H54 (cell line): ENCODE measurements around the gene EZR.
"Not testable (repeated sequence)": the region's sequence is repeated elsewhere in the genome, so short reads cannot be mapped to it uniquely, and the experiment has no call there.

Experiments
- DNase-seq: peaks from one replicate; pipeline ENCODE4 v3.0.0; 2011; ENCODE audit warnings: low spot score, mixed read lengths; ENCODE audit not compliant: insufficient read length
- FAIRE-seq: peaks from 3 replicates; lab custom pipeline; 2011; peaks lifted over from hg19 to GRCh38; lab: Jason Lieb, UNC
- POLR2A ChIP-seq: IDR thresholded peaks from 2 replicates; pipeline ENCODE4 v1.6.1; 2011; ENCODE audit warnings: low read depth, mild to moderate bottlenecking, low read length

The EZR gene

DNA sequence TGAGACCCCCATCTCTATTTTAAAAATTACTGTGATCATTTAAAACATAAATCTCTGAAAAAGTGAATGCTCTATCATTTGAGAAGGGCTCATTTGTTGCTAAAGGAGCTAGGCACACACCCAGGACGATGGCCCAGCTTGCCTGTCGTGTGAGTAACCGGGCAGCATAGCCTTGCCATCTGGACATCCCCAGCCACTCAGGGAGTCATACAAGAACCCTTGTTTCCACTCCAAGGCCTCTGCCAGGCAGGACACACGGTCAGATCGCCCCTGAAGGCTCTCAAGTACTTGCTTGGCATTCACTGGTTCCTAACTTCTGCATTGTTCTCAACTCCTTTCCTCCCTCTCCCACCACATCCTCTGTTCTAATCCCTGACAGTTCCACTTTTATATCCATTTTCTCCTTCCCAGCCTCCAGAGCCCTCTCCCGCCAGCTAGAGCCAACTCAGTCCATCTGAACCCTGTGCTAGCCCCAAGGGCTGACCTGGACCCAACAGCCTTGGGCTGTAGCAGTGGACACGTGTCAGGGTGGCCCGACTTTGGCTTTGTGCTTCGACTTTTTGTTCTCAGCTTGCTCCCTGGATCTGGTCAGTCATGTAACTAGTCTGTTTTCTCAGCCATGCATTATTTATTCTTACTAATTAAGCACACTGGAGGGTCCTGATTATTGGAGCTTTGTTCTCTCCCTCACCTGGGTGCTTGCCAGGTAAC lies 15.7 kb upstream of the EZR start:
- DNase-seq = no peak
- TF ChIP-seq POLR2A = no peak
- no peak for FAIRE-seq

GRCh38 chr6:158832807-158833206 lies 13.6 kb upstream of the EZR start:
- not testable (repeated sequence) for DNase-seq, FAIRE-seq

DNA sequence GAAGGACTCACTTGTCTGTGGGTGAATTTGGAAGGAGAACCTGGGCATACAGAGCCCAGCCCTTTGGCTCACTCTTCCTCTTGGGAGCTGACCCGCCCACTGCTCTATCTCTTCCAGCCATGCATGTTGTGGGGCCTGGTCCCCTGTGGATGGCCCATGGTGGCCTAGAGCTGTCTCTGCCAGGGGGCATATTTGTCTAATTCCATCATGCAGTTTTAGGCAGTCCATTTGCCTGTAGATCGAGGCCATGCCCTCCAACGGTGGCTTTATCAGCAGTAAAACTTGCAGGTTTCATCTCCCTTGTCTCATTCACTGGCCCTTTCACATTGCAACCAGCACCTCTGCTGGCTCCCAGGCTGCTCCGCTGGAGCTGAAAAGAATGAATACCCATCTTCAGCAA lies 12.9 kb upstream of the EZR start:
- no peak for FAIRE-seq
- no peak for TF ChIP-seq POLR2A

DNA sequence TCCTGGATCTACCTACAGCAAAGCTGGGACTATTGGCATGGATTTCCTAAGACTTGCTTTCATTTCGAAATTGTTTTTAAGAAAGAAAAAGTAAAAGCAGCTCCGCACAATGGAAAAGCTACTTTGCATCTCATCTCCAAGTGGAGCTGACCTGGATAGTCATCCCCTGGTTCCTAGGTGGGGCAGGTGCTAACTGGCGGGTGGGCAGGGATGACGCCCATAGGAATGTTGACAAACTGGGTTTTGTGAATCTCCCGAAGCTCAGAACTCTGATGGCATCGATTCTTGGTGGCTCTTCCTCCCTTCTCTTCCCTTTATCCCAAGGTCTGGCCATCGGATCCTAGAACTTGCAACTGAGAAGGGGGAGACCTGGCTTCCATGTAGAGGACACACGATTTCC lies 12.4 kb upstream of the EZR start:
- DNase-seq (no peak), FAIRE-seq (no peak)
- TF ChIP-seq POLR2A = no peak

More for the DNA sequence above, 12.9 kb upstream of the EZR start:
- no peak for DNase-seq

DNA sequence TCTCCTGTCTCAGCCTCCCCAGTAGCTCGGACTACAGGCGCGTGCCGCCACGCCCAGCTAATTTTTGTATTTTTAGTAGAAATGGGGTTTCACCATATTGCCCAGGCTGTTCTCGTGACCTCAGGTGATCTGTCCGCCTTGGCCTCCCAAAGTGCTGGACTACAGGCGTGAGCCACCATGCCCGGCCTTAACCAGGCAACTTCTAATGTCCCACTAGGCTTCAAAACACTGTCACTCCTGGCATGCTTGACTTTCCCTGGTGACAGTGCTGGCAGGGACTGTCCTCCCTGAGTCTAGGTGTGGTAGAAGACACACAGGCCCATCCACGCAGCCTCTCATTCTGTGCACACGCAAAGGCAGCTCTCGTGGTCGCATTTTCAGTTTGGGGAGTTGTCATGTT lies 11.6 kb upstream of the EZR start:
- TF ChIP-seq POLR2A = no peak
- DNase-seq (no peak), FAIRE-seq (no peak)

DNA sequence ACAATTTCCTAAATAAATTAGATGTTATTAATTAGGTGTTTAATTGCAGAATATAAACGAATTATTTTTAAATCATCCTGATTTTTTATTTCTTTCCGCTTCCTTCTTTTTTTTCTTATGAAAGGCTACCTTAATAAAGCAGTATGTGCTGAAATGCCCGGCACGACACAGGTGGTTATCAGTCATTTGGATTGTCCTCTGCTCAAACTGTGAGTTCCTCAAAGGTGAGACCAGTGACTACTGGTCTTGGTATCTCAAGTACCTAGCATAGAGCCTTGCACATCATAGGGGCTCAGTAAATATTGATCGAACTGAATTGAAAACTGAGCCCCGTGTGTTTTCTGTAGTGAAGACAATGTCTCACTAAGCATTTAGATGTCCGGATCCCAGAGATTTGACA lies 9.6 kb upstream of the EZR start:
- no peak for DNase-seq
- no peak for TF ChIP-seq POLR2A
- FAIRE-seq = no peak

DNA sequence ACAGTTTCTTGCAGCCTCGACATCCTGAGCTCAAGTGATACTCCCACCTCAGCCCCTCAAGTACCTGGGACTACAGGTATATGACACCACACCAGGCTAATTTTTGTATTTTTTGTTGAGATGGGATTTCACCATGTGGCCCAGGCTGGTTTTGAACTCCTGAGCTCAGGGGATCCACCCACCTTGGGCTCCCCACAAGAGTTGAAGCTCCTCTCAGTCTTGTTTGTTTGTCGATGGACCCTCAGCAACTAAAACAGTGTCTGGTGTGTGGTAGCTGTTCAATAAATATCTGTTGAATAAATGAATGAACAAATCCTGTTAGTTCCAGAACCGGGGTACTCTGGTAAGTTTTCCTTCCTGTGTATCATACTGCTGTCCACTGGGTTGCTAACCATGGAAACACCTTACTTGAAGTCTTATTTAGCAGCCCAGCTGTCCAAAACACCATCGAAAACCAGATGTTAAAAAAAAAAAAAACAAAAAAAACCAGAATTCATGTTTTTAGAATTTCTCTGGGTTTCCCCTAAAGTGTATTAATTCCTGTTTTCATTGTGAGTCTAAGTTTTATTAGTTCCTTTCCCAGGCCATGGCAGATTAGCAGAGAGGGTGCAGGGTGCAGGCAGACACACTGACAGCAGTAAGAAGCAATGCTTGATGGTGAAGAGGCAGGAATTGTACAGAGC lies 7.8 kb upstream of the EZR start:
- TF ChIP-seq POLR2A = no peak
- FAIRE-seq (no peak), DNase-seq (no peak)

DNA sequence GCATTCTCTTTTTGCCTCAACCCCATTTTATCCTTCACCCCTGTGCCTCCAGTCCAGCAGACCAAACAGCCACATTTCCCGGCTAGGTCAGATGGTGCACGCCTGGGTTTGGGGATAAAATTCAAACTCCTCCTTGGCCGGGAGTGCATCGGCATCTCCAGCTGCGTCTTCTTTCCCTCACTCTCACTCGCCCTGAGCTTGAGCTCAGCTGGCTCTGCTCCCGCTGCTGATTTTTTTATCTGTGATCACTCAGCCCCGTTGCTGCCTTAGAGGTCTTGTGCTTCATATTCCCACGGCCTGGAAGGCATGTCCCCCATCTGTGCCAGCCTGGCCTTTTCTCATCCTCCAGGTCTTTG lies 6.8 kb upstream of the EZR start:
- no peak for FAIRE-seq
- TF ChIP-seq POLR2A = no peak
- no peak for DNase-seq

GRCh38 chr6:158825038-158825950 lies 6.1 kb upstream of the EZR start:
- no peak for DNase-seq
- FAIRE-seq = no peak
- no peak for TF ChIP-seq POLR2A

GRCh38 chr6:158823616-158824015 lies 4.4 kb upstream of the EZR start:
- not testable (repeated sequence) for DNase-seq, FAIRE-seq

GRCh38 chr6:158819977-158820622 lies 932 bp upstream of the EZR start:
- FAIRE-seq = no peak

DNA sequence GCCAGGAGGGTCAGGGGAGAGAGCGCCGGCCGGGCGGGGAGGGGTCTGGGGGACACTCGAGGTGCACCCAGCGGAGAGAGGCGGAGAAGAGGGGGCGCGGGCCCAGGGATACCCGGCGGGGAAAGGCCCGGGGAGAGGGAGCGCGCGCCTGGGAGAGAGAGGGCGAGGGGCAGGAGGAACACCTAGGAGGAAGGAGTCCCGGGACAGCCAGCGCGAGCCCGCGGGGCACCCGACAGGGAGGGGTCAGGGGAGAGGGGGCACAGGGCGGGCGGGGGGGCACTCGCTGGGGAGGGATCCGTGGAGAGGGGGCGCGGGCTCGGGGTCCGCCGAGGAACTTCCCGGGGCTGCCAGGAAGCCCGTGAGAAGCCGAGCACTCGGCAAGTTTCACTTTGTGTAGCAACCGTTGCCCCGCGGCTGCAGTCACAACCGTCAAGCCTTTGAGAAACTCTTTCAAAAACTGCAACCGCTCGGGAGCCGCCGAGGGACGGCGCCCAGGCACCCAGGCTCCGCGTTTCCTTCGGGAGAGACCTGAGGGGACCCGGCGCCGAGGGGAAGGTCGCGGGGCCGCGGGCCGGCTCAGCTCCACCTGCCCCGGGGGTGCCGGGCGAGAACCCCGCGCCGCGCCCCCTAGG lies 471 bp downstream of the EZR start:
- no peak for TF ChIP-seq POLR2A
- peak; percentile 30 for DNase-seq
- FAIRE-seq = no peak

More at GRCh38 chr6:158819977-158820622, 932 bp upstream of the EZR start:
- TF ChIP-seq POLR2A = no peak
- no peak for DNase-seq
